Activated CD4-positive, alpha-beta memory T cell treated with anti-CD3 and anti-CD28 coated beads for 36 hours (primary cell): ENCODE results near the gene AKNA. TPM values are rescaled to one million over a fixed set of nuclear protein-coding genes. Genes with fewer than 3 reads are reported as not detected.
A peak's percentile ranks its signal among the peaks of the same experiment; 100 is the strongest.

ENCODE experiments used
- CTCF ChIA-PET: fragments of 350-600 bp; sonication (Branson Sonifier 250); formaldehyde crosslinking; loops from one replicate; lab custom pipeline; 2021; ENCODE audit warnings: antibody characterized with exemption, inconsistent platforms; lab: Charles Lee
- POLR2A ChIA-PET: fragments of 350-600 bp; sonication (Branson Sonifier 250); formaldehyde crosslinking; loops from one replicate; lab custom pipeline; 2021; ENCODE audit warnings: antibody characterized with exemption; lab: Charles Lee
- DNase-seq: peaks from one replicate; pipeline ENCODE4 v3.0.0-alpha.2; 2020
- H3K27ac Mint-ChIP-seq: one replicate; pipeline ENCODE4 v1.8.0; 2021; ENCODE audit warnings: mixed read lengths
- H3K27me3 Mint-ChIP-seq: one replicate; pipeline ENCODE4 v1.8.0; 2021; ENCODE audit warnings: mixed read lengths
- H3K36me3 Mint-ChIP-seq: one replicate; pipeline ENCODE4 v1.8.0; 2021; ENCODE audit warnings: mixed read lengths
- H3K4me1 Mint-ChIP-seq: one replicate; pipeline ENCODE4 v1.8.0; 2021; ENCODE audit warnings: low read depth, mixed read lengths
- H3K4me3 Mint-ChIP-seq: one replicate; pipeline ENCODE4 v1.8.0; 2021; ENCODE audit warnings: mild to moderate bottlenecking, mixed read lengths
- H3K9me3 Mint-ChIP-seq: one replicate; pipeline ENCODE4 v1.8.0; 2021; ENCODE audit warnings: mixed read lengths
- intact Hi-C: fragments of 100-400 bp; cut with micrococcal nuclease; formaldehyde crosslinking; loops from one replicate; pipeline ENCODE4 v1.15.1; 2023
- total RNA-seq, 2 experiments: library from RNA; stranded (reverse); gene quantifications; one replicate each; pipeline ENCODE4 v1.2.3, GENCODE V29; 2021

AKNA gene
- total RNA-seq, 2 experiments from 2014 or later = 127 to 130 TPM

GRCh38 chr9:114374936-114375335 is 12.8 kb downstream of the AKNA start:
- intact Hi-C loops = loop anchor here (1.0 kb wide), 1 partner anchor 9 kb away; no protein-coding TSS in a partner anchor
- Mint-ChIP-seq H3K9me3 (no peaks in the 10 kb centered on the region), H3K27me3 (no peaks in the 10 kb centered on the region), H3K27ac (peak overlapping the region; percentile 98), H3K4me1 (peaks cover 87% of the 10 kb centered on the region), H3K36me3 (peaks cover 67% of the 10 kb centered on the region), H3K4me3 (peak overlapping the region; percentile 35)
- CTCF ChIA-PET = interaction anchor here (5.2 kb wide), 1 partner anchor 10 kb away, joined by 53 read pairs; the partner anchor contains the start of gene AKNA
- no peak for DNase-seq
- POLR2A ChIA-PET = interaction anchor here (6.0 kb wide), 1 partner anchor 10 kb away, joined by 100 read pairs; the partner anchor contains the start of gene AKNA

GRCh38 chr9:114373960-114374730 is 13.6 kb downstream of the AKNA start:
- peak overlapping the region; percentile 35 for H3K4me3 Mint-ChIP-seq
- H3K4me1 Mint-ChIP-seq = peaks cover 86% of the 10 kb centered on the region
- H3K27ac Mint-ChIP-seq = peak overlapping the region; percentile 98
- H3K9me3 Mint-ChIP-seq = no peaks in the 10 kb centered on the region
- intact Hi-C loops = loop anchor here (1.0 kb wide), 2 partner anchors 8 to 11 kb away; no protein-coding TSS in a partner anchor
- H3K27me3 Mint-ChIP-seq = no peaks in the 10 kb centered on the region
- ChIA-PET POLR2A (interaction anchor here (3.1 to 6.0 kb wide), 2 partner anchors 11 kb away, joined by 15 to 100 read pairs; partner anchors contain the start of gene AKNA), CTCF (interaction anchor here (0.8 to 5.2 kb wide), 5 partner anchors 10 to 279 kb away, joined by 3 to 53 read pairs (median 3); partner anchors contain the start of gene AKNA)
- DNase-seq = no peak
- H3K36me3 Mint-ChIP-seq = peaks cover 68% of the 10 kb centered on the region

- CTCF ChIA-PET = interaction anchor here (0.6 to 5.2 kb wide), 8 partner anchors 9 to 992 kb away, joined by 3 to 53 read pairs (median 3); partner anchors contain the start of gene AKNA
- POLR2A ChIA-PET = interaction anchor here (3.1 to 6.0 kb wide), 2 partner anchors 9 to 12 kb away, joined by 15 to 100 read pairs; partner anchors contain the start of gene AKNA
- H3K27me3 Mint-ChIP-seq = no peaks in the 10 kb centered on the region
These were observed 14.8 kb downstream of the AKNA start for GRCh38 chr9:114372921-114373448.

GRCh38 chr9:114371973-114372917 is 15.5 kb downstream of the AKNA start:
- Mint-ChIP-seq H3K27ac (peak overlapping the region; percentile 98), H3K9me3 (no peaks in the 10 kb centered on the region), H3K36me3 (peaks cover 65% of the 10 kb centered on the region), H3K4me1 (peaks cover 85% of the 10 kb centered on the region), H3K4me3 (peak overlapping the region; percentile 68), H3K27me3 (no peaks in the 10 kb centered on the region)
- peak; percentile 61 for DNase-seq
- POLR2A ChIA-PET = interaction anchor here (3.1 to 6.0 kb wide), 2 partner anchors 9 to 13 kb away, joined by 15 to 100 read pairs; partner anchors contain the start of gene AKNA
- intact Hi-C loops = loop anchor here (1.0 kb wide), 3 partner anchors 9 to 25 kb away; no protein-coding TSS in a partner anchor
- CTCF ChIA-PET = interaction anchor here (0.6 to 5.2 kb wide), 7 partner anchors 12 to 993 kb away, joined by 3 to 53 read pairs (median 3); partner anchors contain the start of gene AKNA

More at GRCh38 chr9:114372921-114373448, 14.8 kb downstream of the AKNA start:
- Mint-ChIP-seq H3K4me3 (peak overlapping the region; percentile 68), H3K4me1 (peaks cover 84% of the 10 kb centered on the region), H3K36me3 (peaks cover 66% of the 10 kb centered on the region), H3K27ac (peak overlapping the region; percentile 98), H3K9me3 (no peaks in the 10 kb centered on the region)
- intact Hi-C loops = loop anchor here (1.0 kb wide), 4 partner anchors 10 to 24 kb away; no protein-coding TSS in a partner anchor
- DNase-seq = peak; percentile 92

GRCh38 chr9:114371343-114371944 is 16.3 kb downstream of the AKNA start:
- peaks cover 63% of the 10 kb centered on the region for H3K36me3 Mint-ChIP-seq
- DNase-seq = no peak
- ChIA-PET POLR2A (interaction anchor here (3.1 to 6.0 kb wide), 2 partner anchors 8 to 14 kb away, joined by 15 to 100 read pairs; partner anchors contain the start of gene AKNA), CTCF (interaction anchor here (0.9 to 5.2 kb wide), 3 partner anchors 13 to 34 kb away, joined by 3 to 53 read pairs (median 3); partner anchors contain the start of gene AKNA)
- no peaks in the 10 kb centered on the region for H3K27me3 Mint-ChIP-seq
- intact Hi-C loops = no loop called here
- no peaks in the 10 kb centered on the region for H3K9me3 Mint-ChIP-seq
- H3K27ac Mint-ChIP-seq = peak overlapping the region; percentile 98
- H3K4me3 Mint-ChIP-seq = peak overlapping the region; percentile 68
- peaks cover 86% of the 10 kb centered on the region for H3K4me1 Mint-ChIP-seq

- H3K27ac Mint-ChIP-seq = peak overlapping the region; percentile 98
These were observed 16.8 kb downstream of the AKNA start for GRCh38 chr9:114370968-114371320.

GRCh38 chr9:114370251-114370967 is 17.4 kb downstream of the AKNA start:
- H3K27me3 Mint-ChIP-seq = no peaks in the 10 kb centered on the region
- H3K27ac Mint-ChIP-seq = peak overlapping the region; percentile 98
- intact Hi-C loops = no loop called here
- ChIA-PET CTCF (interaction anchor here (5.2 kb wide), 1 partner anchor 14 kb away, joined by 53 read pairs; the partner anchor contains the start of gene AKNA), POLR2A (interaction anchor here (6.0 kb wide), 1 partner anchor 15 kb away, joined by 100 read pairs; the partner anchor contains the start of gene AKNA)
- no peaks in the 10 kb centered on the region for H3K9me3 Mint-ChIP-seq
- peaks cover 61% of the 10 kb centered on the region for H3K36me3 Mint-ChIP-seq
- H3K4me1 Mint-ChIP-seq = peaks cover 90% of the 10 kb centered on the region
- no peak overlapping the region for H3K4me3 Mint-ChIP-seq
- no peak for DNase-seq

More at GRCh38 chr9:114370968-114371320, 16.8 kb downstream of the AKNA start:
- H3K4me3 Mint-ChIP-seq = no peak overlapping the region
- CTCF ChIA-PET = interaction anchor here (5.2 kb wide), 1 partner anchor 14 kb away, joined by 53 read pairs; the partner anchor contains the start of gene AKNA
- POLR2A ChIA-PET = interaction anchor here (3.1 to 6.0 kb wide), 2 partner anchors 7 to 14 kb away, joined by 15 to 100 read pairs; partner anchors contain the start of gene AKNA
- H3K36me3 Mint-ChIP-seq = peaks cover 61% of the 10 kb centered on the region
- H3K27me3 Mint-ChIP-seq = no peaks in the 10 kb centered on the region
- H3K4me1 Mint-ChIP-seq = peaks cover 90% of the 10 kb centered on the region
- no peaks in the 10 kb centered on the region for H3K9me3 Mint-ChIP-seq
- intact Hi-C loops = no loop called here
- no peak for DNase-seq

GRCh38 chr9:114369216-114370130 is 18.3 kb downstream of the AKNA start:
- Mint-ChIP-seq H3K27ac (peak overlapping the region; percentile 98), H3K9me3 (no peaks in the 10 kb centered on the region), H3K4me1 (peaks cover 89% of the 10 kb centered on the region), H3K36me3 (peaks cover 63% of the 10 kb centered on the region), H3K27me3 (no peaks in the 10 kb centered on the region), H3K4me3 (no peak overlapping the region)
- CTCF ChIA-PET = interaction anchor here (1.2 to 9.5 kb wide), 3 partner anchors 16 to 30 kb away, joined by 3 to 78 read pairs (median 4); partner anchors contain the start of gene AKNA
- POLR2A ChIA-PET = interaction anchor here (1.2 to 6.0 kb wide), 4 partner anchors 15 to 28 kb away, joined by 4 to 100 read pairs (median 13); partner anchors contain the start of gene AKNA
- DNase-seq = no peak
- intact Hi-C loops = no loop called here
